Lower leg skin (tissue), 4 donors: Measurements from ENCODE around the gene OTOGL. TPM values are rescaled to one million over a fixed set of nuclear protein-coding genes. Genes with fewer than 3 reads are reported as not detected.

Experiments used
- DNase-seq, 2 donors: peaks; one replicate each; pipeline ENCODE4 v3.0.0-alpha.2; 2019; ENCODE audit warnings: low spot score in 2 of 2
- H3K4me3 ChIP-seq: fragments of 200-600 bp; sonication (generic); 2 replicates; pipeline ENCODE4 v1.5.1; 2017; ENCODE audit warnings: mild to moderate bottlenecking, low read depth; ENCODE audit not compliant: poor library complexity, severe bottlenecking
- CTCF ChIP-seq, 3 donors: fragments of 450-650 bp; IDR thresholded peaks; one replicate each; pipeline ENCODE4 v1.5.1; 2016; ENCODE audit warnings: antibody characterized with exemption in 3 of 3, mild to moderate bottlenecking in 3 of 3, moderate library complexity in 2 of 3
- POLR2A ChIP-seq, 2 donors: fragments of 450-650 bp; IDR thresholded peaks; one replicate each; pipeline ENCODE4 v1.6.1; 2016 to 2017; ENCODE audit warnings: antibody characterized with exemption in 2 of 2, mild to moderate bottlenecking in 1 of 2, moderate library complexity in 1 of 2
- WGBS, 2 donors: methylation state at CpG; one replicate each; pipeline ENCODE4 v1.1.5; 2018; 5-methylcytosine and 5-hydroxymethylcytosine counted together
- intact Hi-C: fragments of 100-400 bp; cut with DNase I; formaldehyde crosslinking; loops from one replicate; pipeline ENCODE4 v1.15.0; 2023; ENCODE audit warnings: low total_unique reads
- total RNA-seq, 4 donors: library from RNA; depleted of rRNA; stranded (reverse); fragments of >200 nt; gene quantifications; one replicate each; pipeline ENCODE4 v1.1.0, GENCODE V29; 2016

Gene OTOGL
- total RNA-seq, 4 donors from 2014 or later = 0.06 to 0.56 (median 0.12) TPM

GRCh38 chr12:80273144-80273543 is 173.8 kb downstream of the OTOGL start:
- DNase-seq = no peak
- TF ChIP-seq CTCF (IDR thresholded peaks at IDR 0.05) = no peak
- no peak for TF ChIP-seq POLR2A (IDR thresholded peaks at IDR 0.05)
- WGBS, 2 donors = 95% methylated on average over 1 of the region's 1 CpG
- no peak overlapping the region for H3K4me3 ChIP-seq
- intact Hi-C loops = no loop called here

GRCh38 chr12:80277732-80278131 is 178.4 kb downstream of the OTOGL start:
- TF ChIP-seq CTCF (IDR thresholded peaks at IDR 0.05) = no peak
- no peak for TF ChIP-seq POLR2A (IDR thresholded peaks at IDR 0.05)
- WGBS, 2 donors = 93 to 95% methylated on average over 4 of the region's 4 CpGs
- no peak overlapping the region for H3K4me3 ChIP-seq
- DNase-seq = no peak
- intact Hi-C loops = no loop called here

- DNase-seq = no peak
- no peak overlapping the region for H3K4me3 ChIP-seq
- no peak for TF ChIP-seq CTCF (IDR thresholded peaks at IDR 0.05)
- TF ChIP-seq POLR2A (IDR thresholded peaks at IDR 0.05) = no peak
- 52 to 55% methylated on average over 4 of the region's 4 CpGs for WGBS, 2 donors
- intact Hi-C loops = no loop called here
Observed at GRCh38 chr12:80282226-80282625, 182.9 kb downstream of the OTOGL start.

GRCh38 chr12:80282761-80283160 is 183.4 kb downstream of the OTOGL start:
- intact Hi-C loops = no loop called here
- no peak for TF ChIP-seq POLR2A (IDR thresholded peaks at IDR 0.05)
- TF ChIP-seq CTCF (IDR thresholded peaks at IDR 0.05) = no peak
- no peak for DNase-seq
- H3K4me3 ChIP-seq = no peak overlapping the region

GRCh38 chr12:80291108-80291754 is 191.9 kb downstream of the OTOGL start:
- intact Hi-C loops = no loop called here
- 85 to 87% methylated on average over 5 of the region's 5 CpGs for WGBS, 2 donors
- H3K4me3 ChIP-seq = no peak overlapping the region
- DNase-seq = no peak
- TF ChIP-seq POLR2A (IDR thresholded peaks at IDR 0.05) (no peak), CTCF (IDR thresholded peaks at IDR 0.05) (no peak)

GRCh38 chr12:80293347-80293746 is 194.0 kb downstream of the OTOGL start:
- no peak overlapping the region for H3K4me3 ChIP-seq
- TF ChIP-seq POLR2A (IDR thresholded peaks at IDR 0.05) = no peak
- no peak for TF ChIP-seq CTCF (IDR thresholded peaks at IDR 0.05)
- no peak for DNase-seq
- intact Hi-C loops = no loop called here
- WGBS, 2 donors = 78 to 91% methylated on average over 1 of the region's 1 CpG
